Measurements from ENCODE around the gene RTL5.
"Not testable (repeated sequence)": the region's sequence is repeated elsewhere in the genome, so short reads cannot be mapped to it uniquely, and the experiment has no call there.

The RTL5 gene

DNA sequence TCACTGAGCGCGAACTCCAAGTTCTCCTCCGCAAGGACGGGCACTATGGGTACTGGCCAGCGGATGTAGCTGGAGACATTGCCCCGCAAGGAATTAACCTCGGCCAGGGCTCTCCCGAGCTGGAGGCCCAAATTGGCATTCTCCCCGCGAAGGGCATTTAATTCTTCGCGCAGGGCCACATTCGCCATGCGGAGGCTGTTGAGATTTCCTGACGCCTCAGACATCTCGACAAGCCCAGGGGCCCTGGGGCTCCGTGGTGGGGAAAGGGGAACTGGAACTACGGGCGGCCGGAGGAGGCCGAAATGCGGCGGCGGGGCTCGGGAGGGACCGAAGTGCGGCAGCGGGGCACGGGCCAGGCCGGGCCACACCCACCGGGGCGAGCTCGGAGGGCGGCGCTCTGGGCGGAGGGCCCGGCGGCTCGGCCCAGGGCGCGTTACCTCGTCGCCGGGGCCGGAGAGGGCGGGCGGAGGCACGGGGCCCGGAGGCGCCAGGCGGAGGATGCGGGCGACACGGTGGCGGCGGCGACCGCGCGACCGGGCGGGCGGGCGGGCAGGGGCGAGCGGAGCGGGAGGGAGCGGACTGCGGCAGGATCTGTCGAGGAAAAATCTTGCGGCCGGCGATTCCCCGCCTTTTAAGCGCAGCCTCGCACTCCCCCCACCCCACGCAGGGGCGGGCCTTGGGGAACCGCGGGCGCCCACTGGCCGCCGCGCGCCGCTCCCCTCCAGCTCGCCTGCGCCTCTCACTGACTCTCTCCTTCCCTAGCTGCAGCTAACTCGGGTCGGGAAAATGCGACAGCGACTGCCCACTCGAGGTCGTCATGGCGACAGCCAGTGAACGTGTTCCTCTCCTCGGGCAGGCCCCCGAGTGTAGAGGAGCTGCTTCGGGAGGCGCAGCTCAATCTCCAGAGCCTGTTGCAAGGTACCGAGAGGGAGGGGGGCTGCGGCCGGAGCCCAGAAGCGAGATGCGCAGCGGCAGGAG, at the start of gene RTL5:
RTL5 (minus strand) TSS at position 599 of the 978 bp plus-strand sequence.
- DNase-seq (ENCODE audit: low read depth in 2 of 2) = peak; percentile 33

DNA sequence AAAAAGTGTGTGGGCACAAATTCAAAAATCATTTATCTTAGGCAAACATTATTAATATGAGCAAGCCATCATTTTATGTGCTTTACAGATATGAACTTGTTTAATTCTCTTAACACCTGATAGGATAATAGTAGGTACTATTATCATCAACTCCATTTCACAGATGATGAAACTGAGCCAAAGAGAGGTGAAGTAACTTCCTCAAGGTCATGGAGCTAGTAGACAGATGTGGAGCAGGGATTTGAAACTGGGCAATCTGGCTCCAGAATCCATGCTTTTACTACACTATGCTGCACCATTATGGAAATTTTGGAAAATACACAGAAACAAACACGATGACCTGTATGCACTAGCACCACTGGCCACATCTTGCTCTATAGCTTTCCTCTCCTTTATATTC, 48.8 kb upstream of the RTL5 start:
- no peak for DNase-seq (ENCODE audit: low read depth in 2 of 2)

DNA sequence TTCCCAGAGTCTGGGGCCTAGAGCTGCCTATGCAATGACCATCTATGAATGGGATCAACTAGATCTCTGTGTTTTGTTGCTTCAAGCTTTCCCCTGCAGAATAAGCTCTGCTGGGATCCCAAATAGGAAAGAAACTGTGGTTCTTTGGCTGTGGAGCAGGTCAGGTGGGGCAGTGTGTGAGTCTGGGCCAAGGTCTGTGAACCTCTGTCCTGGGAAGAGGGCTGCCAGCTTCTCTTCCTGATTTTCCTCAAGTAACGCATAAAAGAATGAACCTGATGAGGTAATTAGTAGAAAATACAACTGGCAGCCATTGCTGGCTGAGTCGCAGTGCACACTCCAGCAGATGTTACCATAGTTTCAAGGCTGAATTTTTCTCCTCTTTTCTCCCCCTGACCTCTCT, 45.3 kb upstream of the RTL5 start:
- DNase-seq (ENCODE audit: low read depth in 2 of 2) = no peak

DNA sequence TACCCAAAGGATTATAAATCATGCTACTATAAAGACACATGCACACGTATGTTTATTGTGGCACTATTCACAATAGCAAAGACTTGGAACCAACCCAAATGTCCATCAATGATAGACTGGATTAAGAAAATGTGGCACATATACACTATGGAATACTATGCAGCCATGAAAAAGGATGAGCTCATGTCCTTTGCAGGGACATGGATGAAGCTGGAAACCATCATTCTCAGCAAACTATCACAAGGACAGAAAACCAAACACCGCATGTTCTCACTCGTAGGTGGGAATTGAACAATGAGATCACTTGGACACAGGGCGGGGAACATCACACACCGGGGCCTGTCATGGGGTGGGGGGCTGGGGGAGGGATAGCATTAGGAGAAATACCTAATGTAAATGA, 44.6 kb upstream of the RTL5 start:
- DNase-seq (ENCODE audit: low read depth in 2 of 2) = not testable (repeated sequence)

DNA sequence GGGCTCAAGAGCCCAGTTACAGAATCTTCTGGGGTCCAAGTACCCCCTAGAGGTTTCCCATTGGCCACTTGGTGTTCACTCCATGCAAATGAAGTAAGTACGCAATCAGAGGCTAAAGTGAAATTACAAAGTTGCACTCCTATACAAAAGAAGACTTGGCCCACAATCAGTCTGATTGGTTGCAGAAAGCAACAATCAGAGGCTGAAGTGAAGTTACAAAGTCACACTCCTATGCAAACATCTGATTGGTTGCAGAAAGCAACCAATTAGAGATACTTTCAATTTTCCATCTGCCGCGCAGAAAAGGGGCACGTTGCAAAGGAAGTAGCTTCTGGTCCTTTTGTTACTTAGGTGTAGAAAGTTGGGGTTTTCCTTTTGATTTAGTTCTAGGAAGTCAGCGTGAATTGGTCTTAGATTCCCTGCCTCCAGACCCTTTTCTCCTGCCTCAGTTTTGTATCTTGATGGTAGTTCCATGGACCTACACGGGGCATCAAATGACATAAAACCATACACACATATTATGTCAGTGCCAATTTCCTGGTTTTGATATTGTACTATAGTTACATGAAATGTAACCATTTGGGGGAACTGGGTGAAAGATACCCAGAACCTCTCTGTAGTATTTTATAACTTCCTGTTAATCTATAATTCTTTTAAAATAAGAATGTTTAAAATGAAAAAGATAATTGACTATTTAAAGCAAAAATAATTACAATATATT, 37.5 kb upstream of the RTL5 start:
- peak in 1 of 2 donors; percentile 5 for DNase-seq (ENCODE audit: low read depth in 2 of 2)

DNA sequence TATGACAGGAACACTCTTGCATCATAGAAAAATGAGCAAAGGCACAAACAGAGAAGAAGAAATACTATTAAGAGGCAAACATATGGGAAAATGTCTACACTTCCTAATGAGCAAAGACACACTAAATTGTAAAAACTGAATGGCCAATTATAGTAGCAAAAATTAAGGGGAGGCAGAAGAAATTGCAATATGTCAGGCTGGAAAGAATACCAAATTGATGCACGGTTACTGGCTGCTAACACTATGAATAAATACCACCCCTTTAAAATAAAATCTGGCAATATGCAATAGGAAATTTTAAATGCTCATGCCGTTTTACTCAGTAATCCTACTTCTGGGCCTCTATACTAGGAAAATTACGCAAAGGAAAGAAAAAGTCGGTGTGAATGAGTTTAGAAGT, 33.8 kb upstream of the RTL5 start:
- DNase-seq (ENCODE audit: low read depth in 2 of 2) = no peak

DNA sequence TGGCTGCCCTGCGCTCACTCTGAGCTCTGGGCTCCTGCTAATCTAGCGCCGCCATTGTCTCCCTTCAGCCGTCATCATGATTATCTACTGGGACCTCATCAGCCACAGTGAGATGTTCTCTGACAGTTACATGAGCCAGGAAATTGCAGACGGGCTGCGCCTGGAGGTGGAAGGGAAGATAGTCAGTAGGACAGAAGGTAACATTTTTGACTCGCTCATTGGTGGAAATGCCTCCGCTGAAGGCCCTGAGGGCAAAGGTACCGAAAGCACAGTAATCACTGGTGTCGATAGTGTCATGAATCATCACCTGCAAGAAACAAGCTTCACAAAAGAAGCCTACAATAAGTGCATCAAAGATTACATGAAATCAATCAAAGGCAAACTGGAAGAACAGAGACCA, 28.1 kb upstream of the RTL5 start:
- no peak for DNase-seq (ENCODE audit: low read depth in 2 of 2)

DNA sequence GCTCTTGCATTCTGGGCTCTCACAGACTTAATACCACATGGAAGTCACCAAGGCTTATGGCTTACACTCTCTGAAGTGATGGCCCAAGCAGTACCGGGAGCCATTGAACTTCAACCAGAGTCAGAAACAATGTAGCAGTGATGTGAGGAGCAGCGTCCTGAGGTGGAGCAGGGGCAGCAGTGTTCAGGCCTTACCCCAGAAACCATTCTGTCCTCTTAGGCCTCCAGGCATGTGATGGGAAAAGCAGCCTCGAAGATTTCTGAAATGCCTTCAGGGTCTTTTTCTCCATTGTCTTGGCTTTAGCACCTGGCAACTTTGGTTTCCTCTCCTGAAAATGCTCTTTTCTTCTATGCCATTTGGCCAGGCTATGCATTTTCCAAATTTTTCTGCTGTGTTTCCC, 27.1 kb upstream of the RTL5 start:
- DNase-seq (ENCODE audit: low read depth in 2 of 2) = no peak

DNA sequence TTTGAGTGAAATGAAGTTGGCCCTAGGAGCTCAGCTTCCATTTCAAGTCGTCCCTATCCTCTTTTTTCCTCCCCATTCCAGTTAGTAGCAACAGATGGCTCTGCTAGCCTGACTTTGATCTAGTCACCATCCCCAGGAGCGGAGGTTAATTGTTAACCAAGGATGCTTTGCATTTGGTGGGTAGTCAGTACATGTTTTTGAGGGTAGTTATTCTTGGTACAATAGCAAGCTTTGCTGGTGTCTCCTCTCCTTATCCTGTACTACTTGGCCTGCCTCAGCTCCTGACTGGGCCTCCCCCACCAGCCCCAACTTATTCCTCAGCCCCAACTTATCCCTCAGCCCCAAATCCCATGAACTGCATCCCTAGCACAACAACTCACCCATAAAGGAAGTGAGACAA, 14.8 kb upstream of the RTL5 start:
- DNase-seq (ENCODE audit: low read depth in 2 of 2) = no peak

DNA sequence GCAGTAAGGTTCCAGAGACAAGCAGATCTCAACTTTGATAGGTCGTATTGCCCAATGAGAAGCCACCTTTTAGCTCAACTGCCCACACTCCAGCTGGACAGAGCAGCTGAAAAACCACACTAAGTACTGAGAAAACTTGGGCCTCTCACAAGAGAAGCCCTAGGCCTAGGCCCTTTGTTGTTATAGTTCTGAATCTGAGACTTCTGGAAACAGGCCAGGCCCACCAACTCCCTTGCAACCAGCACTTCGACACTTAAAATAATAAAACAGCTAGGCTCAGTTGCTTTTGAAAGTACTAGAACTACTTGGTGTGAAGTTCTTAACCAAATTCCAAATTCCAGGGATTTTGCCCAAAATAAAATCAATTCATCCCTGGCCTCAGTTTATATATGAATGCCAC, 13.5 kb upstream of the RTL5 start:
- no peak for DNase-seq (ENCODE audit: low read depth in 2 of 2)

DNA sequence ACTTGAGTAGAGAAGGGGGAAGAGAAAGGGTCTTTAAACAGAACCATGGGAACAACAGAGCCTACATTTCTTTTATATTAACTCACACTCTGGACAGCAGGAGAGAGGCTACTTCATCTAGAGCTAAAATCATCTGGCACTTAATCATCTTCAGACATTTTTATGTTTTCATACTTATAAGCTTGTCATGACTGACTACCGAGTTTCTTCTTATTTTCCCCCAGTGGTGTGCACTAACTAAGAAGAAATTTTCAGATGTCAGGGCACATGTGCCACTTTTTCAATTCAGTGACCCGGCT, 11.8 kb upstream of the RTL5 start:
- no peak for DNase-seq (ENCODE audit: low read depth in 2 of 2)

DNA sequence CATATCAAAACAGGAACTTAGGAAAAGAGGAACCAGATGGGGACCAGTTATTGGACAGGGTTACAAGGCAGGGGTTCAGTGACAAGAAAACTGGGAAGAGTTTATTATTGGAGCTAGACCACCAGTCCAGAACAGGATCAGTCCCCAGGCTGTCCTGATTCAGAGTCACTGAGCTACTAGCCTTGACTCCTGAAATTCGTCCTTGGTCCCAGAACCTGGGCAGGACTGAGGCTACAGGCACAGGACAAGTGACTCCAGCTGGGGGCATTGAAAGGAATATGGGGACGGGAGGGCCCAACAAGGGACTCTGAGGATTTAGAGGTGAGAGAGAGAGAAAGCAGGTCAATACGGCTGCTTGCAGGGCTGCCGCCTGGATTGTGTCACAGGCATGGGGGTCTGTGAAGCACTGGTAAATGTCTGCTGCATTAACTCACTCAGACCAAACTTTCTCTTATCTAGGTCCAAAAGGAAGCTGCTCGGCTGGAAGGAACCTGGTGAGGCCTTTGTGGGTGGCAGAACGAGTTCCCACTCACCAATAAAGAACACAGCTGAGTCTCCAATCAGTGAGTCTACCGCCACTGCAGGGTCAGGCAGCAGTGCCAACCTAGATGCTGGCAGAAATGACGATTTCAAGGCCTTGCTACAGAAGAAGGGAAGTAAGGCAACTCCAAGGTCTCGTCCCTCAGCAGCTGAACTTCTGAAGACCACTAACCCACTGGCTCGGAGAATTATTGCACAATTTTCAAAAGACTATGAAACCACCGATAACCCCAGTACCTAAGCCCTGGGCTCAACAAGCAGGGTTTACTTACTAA, 11.3 kb upstream of the RTL5 start:
- DNase-seq (ENCODE audit: low read depth in 2 of 2) = no peak

DNA sequence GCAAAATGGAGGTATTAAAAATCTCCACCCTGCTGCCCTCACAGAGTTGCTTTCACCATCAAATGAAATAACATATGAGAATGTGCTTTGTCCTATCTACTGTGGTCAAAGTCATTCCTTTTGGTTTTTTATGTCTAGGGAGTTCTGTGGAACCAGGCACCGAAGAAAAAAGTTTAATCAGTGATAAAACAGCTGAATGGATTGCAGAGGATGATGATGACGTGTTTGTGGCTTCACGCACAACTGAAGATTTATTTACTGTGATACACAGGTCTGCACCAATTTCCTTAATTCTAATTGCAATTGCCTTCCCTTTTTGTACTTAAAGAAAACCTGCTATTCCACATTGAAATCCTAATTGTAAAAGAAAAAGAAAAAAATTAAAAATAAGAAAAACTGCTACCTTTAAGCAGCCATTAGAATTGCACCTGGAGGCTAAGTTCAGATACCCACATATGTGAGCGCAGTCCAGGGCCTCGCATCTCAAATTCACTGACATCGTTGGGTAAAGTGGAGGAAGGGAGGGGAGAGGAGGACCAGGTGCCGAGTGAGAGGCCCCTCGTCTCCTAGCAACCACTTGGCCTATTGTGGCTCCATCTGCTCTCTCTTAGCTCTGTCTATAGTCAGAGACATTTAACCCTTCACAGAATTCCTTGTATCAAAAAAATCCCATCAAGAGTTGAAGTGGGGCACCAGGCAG, 10.5 kb upstream of the RTL5 start:
- no peak for DNase-seq (ENCODE audit: low read depth in 2 of 2)

DNA sequence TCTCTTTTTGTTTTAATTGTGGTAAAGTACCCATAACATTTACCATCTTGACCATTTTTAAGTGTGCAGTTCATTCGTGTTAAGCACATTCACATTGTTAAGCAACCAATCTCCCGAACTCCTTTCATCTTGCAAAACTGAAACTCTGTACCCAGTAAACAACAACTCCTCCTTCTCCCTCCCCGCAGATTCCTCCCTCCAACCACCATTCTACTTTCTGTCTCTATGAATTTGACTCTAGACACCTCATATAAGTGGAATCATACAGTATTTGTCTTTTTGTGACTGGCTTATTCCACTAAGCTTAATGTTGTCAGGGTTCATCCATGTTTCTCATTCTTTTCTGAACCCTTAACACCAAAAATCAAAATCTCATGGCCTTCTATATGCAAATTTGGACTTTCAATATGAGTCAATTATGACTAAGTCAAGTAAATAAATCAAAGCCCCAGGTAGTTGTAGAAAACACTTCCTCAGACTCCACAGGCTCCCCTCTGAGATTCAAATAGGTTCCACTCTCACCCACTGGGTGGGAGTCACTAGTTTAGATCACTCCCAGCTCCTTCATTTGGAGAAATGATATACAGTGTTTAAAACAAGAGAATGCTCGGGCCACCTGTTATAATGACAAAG, 9.8 kb upstream of the RTL5 start:
- no peak for DNase-seq (ENCODE audit: low read depth in 2 of 2)

DNA sequence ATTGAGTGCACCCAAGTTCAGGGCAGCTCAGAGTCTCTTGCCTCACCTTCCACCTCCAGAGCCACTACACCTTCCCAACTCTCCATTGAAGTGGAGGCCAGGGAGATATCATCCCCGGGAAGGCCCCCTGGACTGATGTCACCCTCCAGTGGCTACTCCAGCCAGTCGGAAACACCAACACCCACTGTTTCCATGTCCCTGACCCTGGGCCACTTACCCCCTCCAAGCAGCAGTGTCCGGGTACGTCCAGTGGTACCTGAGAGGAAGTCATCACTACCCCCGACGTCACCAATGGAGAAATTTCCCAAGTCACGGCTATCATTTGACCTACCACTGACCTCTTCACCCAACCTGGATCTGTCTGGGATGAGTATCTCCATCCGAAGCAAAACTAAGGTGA, 7.8 kb upstream of the RTL5 start:
- no peak for DNase-seq (ENCODE audit: low read depth in 2 of 2)

DNA sequence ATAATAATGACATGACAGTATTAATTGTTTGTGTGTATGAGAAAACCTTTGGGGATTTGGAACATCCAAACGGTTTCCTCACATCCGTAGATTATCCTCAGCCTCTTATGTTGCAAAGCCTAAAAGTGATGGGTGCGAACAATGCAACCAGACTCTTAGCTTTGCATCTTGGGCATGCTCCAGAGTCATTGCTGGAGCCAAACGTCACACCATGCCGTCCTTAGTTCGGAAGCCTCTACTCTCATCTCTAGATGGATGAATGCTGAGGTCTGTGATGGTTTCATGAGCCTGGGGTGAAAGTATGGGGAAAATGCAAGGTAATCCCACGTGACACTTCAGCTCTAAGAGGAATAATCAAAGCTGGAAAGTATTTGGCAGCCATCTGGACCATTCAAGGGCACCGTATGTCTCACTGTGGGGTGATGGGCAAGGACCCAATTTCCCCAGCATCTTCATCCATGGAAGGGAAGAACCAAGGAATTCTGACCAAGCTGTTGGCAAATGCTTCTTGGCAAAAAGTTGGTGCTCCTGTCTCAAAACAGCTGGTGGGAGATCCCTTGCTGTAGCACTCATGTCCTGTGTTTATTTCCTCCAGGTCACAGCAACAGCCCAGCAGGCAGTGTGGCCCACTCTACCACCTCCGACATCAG, 6.3 kb upstream of the RTL5 start:
- DNase-seq (ENCODE audit: low read depth in 2 of 2) = no peak

DNA sequence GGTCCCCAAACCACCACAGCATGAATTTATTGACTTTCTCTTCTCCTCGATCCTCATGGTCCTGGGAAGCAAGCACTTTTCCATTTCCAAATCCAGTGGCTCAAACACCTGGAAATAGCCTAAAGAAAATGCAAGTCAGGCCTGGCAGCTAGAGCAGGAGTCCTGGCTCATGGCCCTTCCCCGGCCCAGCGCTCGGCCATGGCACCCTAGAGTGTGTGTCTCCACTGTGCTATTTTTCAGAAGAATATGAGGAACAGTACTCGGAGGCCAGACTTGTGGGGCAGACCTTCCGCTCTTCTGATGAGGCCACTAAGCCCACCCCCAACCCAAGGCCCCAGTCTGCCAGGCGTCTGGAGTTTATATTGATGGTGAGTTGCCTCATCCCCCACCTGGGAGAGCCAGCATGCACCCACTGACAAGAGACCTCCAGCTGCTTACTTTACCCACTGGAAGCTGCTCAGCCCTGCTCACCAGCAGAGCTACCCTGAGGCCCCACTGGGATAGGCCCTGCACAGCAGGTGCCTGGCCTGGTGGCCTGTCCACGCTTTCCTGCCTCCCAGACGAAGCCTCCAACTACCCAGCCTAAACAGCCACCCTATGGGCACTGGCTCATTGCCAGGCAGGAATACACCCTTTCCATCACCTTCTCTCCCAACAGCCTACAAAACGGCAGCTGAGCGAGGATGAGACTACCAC, 2.3 kb upstream of the RTL5 start:
- no peak for DNase-seq (ENCODE audit: low read depth in 2 of 2)

DNA sequence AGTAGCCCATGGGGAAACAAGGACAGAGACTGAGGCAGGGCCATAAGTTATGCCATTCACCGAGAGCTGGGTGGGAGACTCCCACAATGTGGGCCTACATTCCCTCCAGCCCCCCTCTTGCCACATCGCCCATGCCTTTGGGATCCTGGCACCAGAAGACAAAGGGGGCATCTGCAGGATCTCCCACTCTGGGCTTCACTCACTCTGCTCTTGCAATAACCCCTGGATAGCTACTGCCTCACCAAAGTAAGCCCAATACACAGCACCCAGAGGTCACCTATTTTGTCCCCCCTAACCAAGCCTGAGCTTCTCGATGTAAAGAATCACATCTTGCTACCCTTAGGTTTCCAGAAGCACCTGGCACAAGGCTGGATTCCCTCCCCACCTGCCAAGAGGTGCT, 741 bp upstream of the RTL5 start:
- no peak for DNase-seq (ENCODE audit: low read depth in 2 of 2)

DNA sequence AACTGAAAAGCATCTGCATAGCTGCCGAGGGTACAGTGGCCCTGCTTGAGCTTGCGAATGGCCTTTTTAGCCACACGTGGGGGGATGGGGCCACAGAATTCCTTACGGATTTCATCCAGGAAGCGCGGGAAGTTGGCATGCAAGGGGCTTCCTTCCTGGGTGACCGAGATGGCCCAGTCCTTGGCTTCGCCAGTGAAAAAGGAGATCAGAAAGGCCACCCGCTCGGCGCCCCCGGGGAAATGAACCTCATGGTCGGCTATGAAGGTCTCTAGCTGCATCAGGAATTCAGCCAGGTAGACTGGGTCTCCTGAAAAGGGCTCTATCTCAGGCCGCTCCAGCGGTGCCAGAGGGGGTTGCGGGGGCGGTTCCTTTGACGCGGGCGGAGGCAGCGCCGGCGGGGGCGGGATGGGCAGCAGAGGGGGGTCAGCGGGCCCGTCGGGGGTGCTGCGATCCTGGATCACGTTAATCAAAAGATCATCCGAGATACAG, 909 bp downstream of the RTL5 start:
- DNase-seq (ENCODE audit: low read depth in 2 of 2) = no peak

DNA sequence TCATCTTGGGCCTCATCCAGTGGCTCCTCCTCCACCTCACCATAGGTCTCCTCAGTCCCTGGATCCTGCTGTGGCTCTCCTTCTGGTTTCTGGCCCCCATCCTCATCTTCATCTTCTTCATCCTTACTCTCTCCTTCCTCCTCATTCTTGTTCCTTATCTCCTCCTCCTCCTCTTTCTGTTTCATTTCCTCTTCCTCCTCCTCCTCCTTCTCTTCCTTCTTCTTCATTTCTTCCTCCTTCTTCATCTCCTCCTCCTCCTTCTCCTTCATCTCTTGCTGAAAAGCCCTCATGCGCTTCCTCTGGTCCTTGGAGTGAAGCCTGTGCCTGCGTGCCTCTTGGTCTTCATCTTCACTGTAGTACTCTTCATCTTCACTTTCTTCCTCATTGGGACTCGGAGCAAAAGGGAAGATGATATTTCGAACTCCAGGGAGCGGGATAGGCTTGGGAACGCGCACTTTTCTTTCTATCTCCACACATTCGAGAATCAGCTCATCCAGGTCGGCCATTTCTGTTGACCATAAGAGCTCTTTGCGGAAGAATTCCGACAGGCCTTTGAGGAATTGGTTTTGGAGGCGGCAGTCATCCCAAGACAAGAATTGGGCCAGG, 1.5 kb downstream of the RTL5 start:
- no peak for DNase-seq (ENCODE audit: low read depth in 2 of 2)
